SJCRH30 (cell line): ENCODE results near the gene PLCZ1. TPM values are rescaled to one million over a fixed set of nuclear protein-coding genes. Genes with fewer than 3 reads are reported as not detected.

Experiments used
- total RNA-seq: library from RNA; depleted of rRNA; stranded (reverse); fragments of >200 nt; shearing (Covaris generic); gene quantifications from 2 replicates; pipeline ENCODE4 v1.2.3, GENCODE V29; 2014; rRNA removed

PLCZ1 gene
- total RNA-seq, 1 experiment from 2014 or later, result not detected

Other genes starting within 250 kb of the PLCZ1 start
- not detected in 2 replicates for gene CAPZA3, start 107 bp upstream of the PLCZ1 start, total RNA-seq